Suprapubic skin (tissue), 4 donors: Measurements from ENCODE around the gene CEP135. TPM values are rescaled to one million over a fixed set of nuclear protein-coding genes. Genes with fewer than 3 reads are reported as not detected.

Experiments
- DNase-seq, 2 donors: peaks; one replicate each; pipeline ENCODE4 v3.0.0-alpha.2; 2019; ENCODE audit warnings: low spot score in 2 of 2
- H3K27ac ChIP-seq: fragments of 200-600 bp; sonication (generic); one replicate; pipeline ENCODE4 v1.5.1; 2019
- H3K27me3 ChIP-seq: fragments of 200-600 bp; sonication (generic); one replicate; pipeline ENCODE4 v1.5.1; 2019
- H3K36me3 ChIP-seq: fragments of 200-600 bp; sonication (generic); one replicate; pipeline ENCODE4 v1.5.1; 2019
- H3K4me1 ChIP-seq: fragments of 200-600 bp; sonication (generic); one replicate; pipeline ENCODE4 v1.5.1; 2019
- H3K4me3 ChIP-seq: fragments of 200-600 bp; sonication (generic); one replicate; pipeline ENCODE4 v1.5.1; 2019; ENCODE audit warnings: mild to moderate bottlenecking
- H3K9me3 ChIP-seq: fragments of 200-600 bp; sonication (generic); one replicate; pipeline ENCODE4 v1.5.1; 2019
- CTCF ChIP-seq, 2 donors: fragments of 200-600 bp in 1 of 2; fragments of 450-650 bp in 1 of 2; sonication (generic) in 1 of 2; IDR thresholded peaks; one replicate each; pipeline ENCODE4 v1.5.1; 2016 to 2019; ENCODE audit warnings: antibody characterized with exemption in 2 of 2, mild to moderate bottlenecking in 1 of 2, moderate library complexity in 1 of 2
- EP300 ChIP-seq: sonication (generic); formaldehyde crosslinking; IDR thresholded peaks from one replicate; pipeline ENCODE4 v1.6.1; 2017; ENCODE audit warnings: antibody characterized with exemption
- POLR2A ChIP-seq, 2 donors: fragments of 450-650 bp; IDR thresholded peaks; one replicate each; pipeline ENCODE4 v1.6.1; 2017; ENCODE audit warnings: antibody characterized with exemption in 2 of 2, mild to moderate bottlenecking in 2 of 2, moderate library complexity in 2 of 2
- POLR2AphosphoS5 ChIP-seq, 3 donors: sonication (generic); formaldehyde crosslinking; IDR thresholded peaks; one replicate each; pipeline ENCODE4 v1.6.1; 2017; ENCODE audit warnings: antibody characterized with exemption in 3 of 3
- WGBS: methylation state at CpG from one replicate; pipeline ENCODE4 v1.1.5; 2018; 5-methylcytosine and 5-hydroxymethylcytosine counted together
- total RNA-seq, 4 donors: library from RNA; depleted of rRNA; stranded (reverse); fragments of >200 nt; gene quantifications; one replicate each; pipeline ENCODE4 v1.1.0, GENCODE V29; 2016

Gene CEP135
- total RNA-seq, 4 donors from 2014 or later = 3.1 to 16.1 (median 4.8) TPM

DNA sequence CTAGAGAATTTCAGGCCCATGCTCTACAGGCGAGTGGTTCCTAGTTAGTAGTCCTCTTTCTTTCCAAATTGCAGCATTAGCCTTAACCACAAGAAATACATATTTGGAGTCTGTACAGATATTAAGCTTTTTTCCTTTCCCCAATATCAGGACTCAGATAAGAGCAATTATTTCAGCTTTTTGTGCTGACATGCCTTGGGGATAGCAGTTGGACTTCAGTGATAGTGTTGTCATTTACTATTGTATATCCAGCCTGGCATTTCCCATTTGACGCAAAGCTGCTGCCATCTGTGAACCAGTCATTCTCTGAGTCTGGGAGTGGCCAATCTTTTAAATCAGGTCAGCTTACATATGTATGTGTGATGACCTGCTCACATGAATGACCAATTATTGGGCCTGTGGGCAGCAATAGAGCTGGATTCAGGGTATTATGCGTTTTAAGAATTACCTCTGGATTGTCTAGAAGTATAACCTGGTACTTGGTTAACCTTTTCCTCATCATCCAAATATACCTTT, 6.8 kb upstream of the CEP135 start:
- WGBS = 99% methylated on average over 3 of the region's 3 CpGs
- peaks cover under 1% of the 10 kb centered on the region for H3K4me1 ChIP-seq
- no peaks in the 10 kb centered on the region for H3K36me3 ChIP-seq
- no peak for DNase-seq
- TF ChIP-seq CTCF (IDR thresholded peaks at IDR 0.05) (no peak), POLR2AphosphoS5 (IDR thresholded peaks at IDR 0.05) (no peak), EP300 (no peak), POLR2A (IDR thresholded peaks at IDR 0.05) (no peak)
- H3K4me3 ChIP-seq = no peak overlapping the region
- H3K27ac ChIP-seq = no peak overlapping the region
- H3K27me3 ChIP-seq = peaks cover 7% of the 10 kb centered on the region
- H3K9me3 ChIP-seq = no peaks in the 10 kb centered on the region

- no peak for TF ChIP-seq EP300
- WGBS = 20% methylated on average over 6 of the region's 6 CpGs
- H3K27ac ChIP-seq = peak overlapping the region; percentile 81
- peak overlapping the region; percentile 70 for H3K4me3 ChIP-seq
- no peak for DNase-seq
- H3K4me1 ChIP-seq = peaks cover 24% of the 10 kb centered on the region
- H3K27me3 ChIP-seq = no peaks in the 10 kb centered on the region
- H3K36me3 ChIP-seq = no peaks in the 10 kb centered on the region
- H3K9me3 ChIP-seq = no peaks in the 10 kb centered on the region
Observed at GRCh38 chr4:55947254-55947882, 1.4 kb upstream of the CEP135 start.

DNA sequence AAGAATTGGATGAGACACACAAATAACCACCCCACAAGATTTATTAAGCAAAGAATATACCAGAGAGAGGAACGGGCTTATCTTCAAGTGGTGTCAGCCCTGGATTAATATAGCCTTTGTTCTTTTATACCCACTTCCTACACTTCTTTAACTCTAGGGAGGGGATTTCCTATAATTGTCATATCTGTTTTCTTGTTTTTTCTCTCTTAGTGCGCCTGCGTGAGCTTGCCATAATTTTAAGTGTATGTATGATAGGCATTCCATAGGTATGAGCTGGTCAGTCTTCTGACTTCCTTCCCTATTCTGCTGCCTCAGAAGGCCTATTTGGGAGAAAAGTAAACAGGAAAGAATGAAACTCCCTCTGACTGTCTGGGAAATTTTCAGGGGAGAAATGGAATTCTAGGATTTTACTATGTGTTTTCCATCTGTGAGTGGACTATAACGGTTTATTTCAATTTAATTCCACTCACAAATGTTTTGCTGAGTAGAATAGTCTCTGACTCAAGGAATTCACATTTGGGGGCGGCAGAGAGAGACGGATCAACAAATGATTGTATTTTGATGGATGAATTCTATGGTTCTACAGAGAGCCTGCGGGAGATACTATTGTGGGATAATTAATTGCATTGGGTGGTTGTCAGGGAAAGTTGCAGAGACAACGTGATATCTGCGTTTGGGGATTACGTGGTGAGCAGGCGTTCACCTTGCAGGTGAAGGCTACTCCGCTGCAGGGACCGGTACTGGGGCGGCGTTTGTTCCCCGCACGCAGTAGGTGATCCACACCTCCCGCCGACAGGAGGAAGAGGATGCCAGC, 626 bp upstream of the CEP135 start:
- no peak for TF ChIP-seq EP300
- TF ChIP-seq CTCF (IDR thresholded peaks at IDR 0.05) = no peak
- TF ChIP-seq POLR2A (IDR thresholded peaks at IDR 0.05) = no peak
- TF ChIP-seq POLR2AphosphoS5 (IDR thresholded peaks at IDR 0.05) = no peak
- Histone ChIP-seq H3K27me3 (no peaks in the 10 kb centered on the region), H3K4me3 (peak overlapping the region; percentile 70), H3K36me3 (no peaks in the 10 kb centered on the region), H3K4me1 (peaks cover 24% of the 10 kb centered on the region), H3K9me3 (no peaks in the 10 kb centered on the region), H3K27ac (peak overlapping the region; percentile 81)
- DNase-seq = no peak
- WGBS = 2% methylated on average over 12 of the region's 19 CpGs

- Histone ChIP-seq H3K27ac (peak overlapping the region; percentile 81), H3K4me1 (peaks cover 24% of the 10 kb centered on the region), H3K36me3 (no peaks in the 10 kb centered on the region), H3K4me3 (peak overlapping the region; percentile 70), H3K9me3 (no peaks in the 10 kb centered on the region), H3K27me3 (no peaks in the 10 kb centered on the region)
- TF ChIP-seq POLR2AphosphoS5 (IDR thresholded peaks at IDR 0.05) (no peak), EP300 (no peak), POLR2A (IDR thresholded peaks at IDR 0.05) (no peak), CTCF (IDR thresholded peaks at IDR 0.05) (no peak)
- no peak for DNase-seq
- 5% methylated on average over 3 of the region's 3 CpGs for WGBS
Observed at GRCh38 chr4:55949482-55949802, 697 bp downstream of the CEP135 start.

DNA sequence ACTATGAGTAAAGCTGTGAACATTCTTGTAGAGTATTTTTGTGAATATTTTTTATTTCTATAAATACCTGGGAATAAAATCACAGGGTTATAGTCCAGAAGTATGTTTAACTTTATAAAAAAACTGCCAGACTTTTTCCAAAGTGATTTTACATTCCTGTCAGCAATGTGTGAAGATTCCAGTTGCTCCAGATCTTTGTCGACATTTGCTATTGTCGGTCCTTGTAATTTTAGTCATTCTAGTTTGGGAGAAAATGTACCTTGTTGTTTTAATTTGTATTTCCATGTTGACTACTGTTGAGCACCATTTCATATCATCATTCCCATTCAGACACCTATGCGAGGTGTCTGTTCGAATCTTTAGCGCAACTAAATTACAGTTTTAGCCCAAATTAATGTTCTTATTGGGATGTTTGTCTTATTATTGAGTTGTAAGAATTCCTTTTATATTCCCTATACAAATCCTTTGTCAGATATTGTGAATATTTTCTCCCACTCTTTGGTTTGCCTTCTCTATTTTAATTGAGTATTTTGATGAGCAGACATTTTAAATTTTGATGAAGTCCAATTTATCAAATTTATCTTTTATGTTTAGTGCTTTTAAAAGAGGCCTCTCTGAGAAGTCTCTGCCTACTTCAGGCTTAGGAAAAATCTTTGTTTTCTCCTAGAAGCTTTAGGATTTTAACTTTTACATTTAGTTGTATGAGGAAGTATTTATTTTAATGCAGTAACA, 2.6 kb downstream of the CEP135 start:
- no peak overlapping the region for H3K27ac ChIP-seq
- H3K4me3 ChIP-seq = no peak overlapping the region
- H3K9me3 ChIP-seq = no peaks in the 10 kb centered on the region
- TF ChIP-seq POLR2AphosphoS5 (IDR thresholded peaks at IDR 0.05) (no peak), CTCF (IDR thresholded peaks at IDR 0.05) (no peak), EP300 (no peak), POLR2A (IDR thresholded peaks at IDR 0.05) (no peak)
- H3K4me1 ChIP-seq = peaks cover 24% of the 10 kb centered on the region
- WGBS = 98% methylated on average over 5 of the region's 5 CpGs
- H3K36me3 ChIP-seq = peaks cover 14% of the 10 kb centered on the region
- H3K27me3 ChIP-seq = no peaks in the 10 kb centered on the region
- DNase-seq = no peak
